HG02759 (cell line): ENCODE measurements around the gene ZIC4.

Source experiments
- ATAC-seq: cut with Tn5 transposase; IDR thresholded peaks from one replicate; pipeline ENCODE4 v1.9.1; 2021; ENCODE audit warnings: mild to moderate bottlenecking, moderate library complexity; ENCODE audit not compliant: unreplicated experiment

The ZIC4 gene

GRCh38 chr3:147371771-147372340, 34.5 kb downstream of the ZIC4 start:
- no peak for ATAC-seq

- no peak for ATAC-seq
Measured at GRCh38 chr3:147371140-147371539, 35.2 kb downstream of the ZIC4 start.

GRCh38 chr3:147370349-147370748, 36.0 kb downstream of the ZIC4 start:
- ATAC-seq: no peak

GRCh38 chr3:147369661-147370123, 36.7 kb downstream of the ZIC4 start:
- no peak for ATAC-seq

- ATAC-seq: no peak
Measured at GRCh38 chr3:147369231-147369630, 37.1 kb downstream of the ZIC4 start.

- ATAC-seq: no peak
Measured at GRCh38 chr3:147368561-147369221, 37.7 kb downstream of the ZIC4 start.

- no peak for ATAC-seq
Measured at GRCh38 chr3:147368151-147368550, 38.2 kb downstream of the ZIC4 start.

GRCh38 chr3:147367676-147368075, 38.7 kb downstream of the ZIC4 start:
- ATAC-seq: no peak

GRCh38 chr3:147365196-147366115, 40.9 kb downstream of the ZIC4 start:
- no peak for ATAC-seq

- no peak for ATAC-seq
Measured at GRCh38 chr3:147364771-147365170, 41.6 kb downstream of the ZIC4 start.

- peak; percentile 84 for ATAC-seq
Measured at GRCh38 chr3:147361454-147362420, 44.6 kb downstream of the ZIC4 start.

- no peak for ATAC-seq
Measured at GRCh38 chr3:147360646-147361453, 45.5 kb downstream of the ZIC4 start.

- ATAC-seq: no peak
Measured at GRCh38 chr3:147360051-147360439, 46.3 kb downstream of the ZIC4 start.

- no peak for ATAC-seq
Measured at GRCh38 chr3:147359177-147360050, 46.9 kb downstream of the ZIC4 start.

GRCh38 chr3:147358144-147358992, 48.0 kb downstream of the ZIC4 start:
- ATAC-seq: no peak

GRCh38 chr3:147356909-147357900, 49.1 kb downstream of the ZIC4 start:
- ATAC-seq: no peak
